ENCODE measurements around the gene MEGF10. TPM values are rescaled to one million over a fixed set of nuclear protein-coding genes. Genes with fewer than 3 reads are reported as not detected.

MEGF10 gene
- total and polyA plus RNA-seq, 10 donors: 0.02 to 2.2 (median 0.22) TPM

GRCh38 chr5:127440831-127441230 lies 150.2 kb downstream of the MEGF10 start:
- H3K9me3 ChIP-seq: no peaks in the 10 kb centered on the region
- TF ChIP-seq CTCF (IDR thresholded peaks at IDR 0.05 in 8 of 11, conservative IDR thresholded peaks at IDR 0.05 in 3 of 11) (no peak), POLR2AphosphoS5 (IDR thresholded peaks at IDR 0.05) (no peak), POLR2A (IDR thresholded peaks at IDR 0.05) (no peak)
- H3K36me3 ChIP-seq: no peaks in the 10 kb centered on the region
- no peak overlapping the region for H3K27ac ChIP-seq
- H3K27me3 ChIP-seq (replicated peaks in 1 of 7): no peaks in the 10 kb centered on the region
- DNase-seq: no peak
- no peak overlapping the region for H3K4me3 ChIP-seq
- intact Hi-C loops (cut with DNase I; ENCODE audit: low total_unique reads): no loop called here
- WGBS, 5 donors: 79 to 86% (median 82%) methylated on average over 7 of the region's 7 CpGs
- no peaks in the 10 kb centered on the region for H3K4me1 ChIP-seq

- no peak for TF ChIP-seq POLR2A (IDR thresholded peaks at IDR 0.05)
- peak in 1 of 11 experiments; percentile 14 for TF ChIP-seq CTCF (IDR thresholded peaks at IDR 0.05 in 8 of 11, conservative IDR thresholded peaks at IDR 0.05 in 3 of 11)
- WGBS, 5 donors: 55 to 67% (median 62%) methylated on average over 4 of the region's 4 CpGs
- H3K4me3 ChIP-seq: no peak overlapping the region
- no peaks in the 10 kb centered on the region for H3K36me3 ChIP-seq
- no peaks in the 10 kb centered on the region for H3K9me3 ChIP-seq
- no peak overlapping the region for H3K27ac ChIP-seq
- H3K4me1 ChIP-seq: no peaks in the 10 kb centered on the region
- intact Hi-C loops (cut with DNase I; ENCODE audit: low total_unique reads): no loop called here
- DNase-seq: no peak
- no peaks in the 10 kb centered on the region for H3K27me3 ChIP-seq (replicated peaks in 1 of 7)
Measured at GRCh38 chr5:127441799-127442484, 151.3 kb downstream of the MEGF10 start.

- Histone ChIP-seq H3K36me3 (no peaks in the 10 kb centered on the region), H3K9me3 (no peaks in the 10 kb centered on the region), H3K4me1 (no peaks in the 10 kb centered on the region), H3K4me3 (no peak overlapping the region), H3K27me3 (replicated peaks in 1 of 7) (no peaks in the 10 kb centered on the region), H3K27ac (no peak overlapping the region)
- intact Hi-C loops (cut with DNase I; ENCODE audit: low total_unique reads): no loop called here
- DNase-seq: no peak
- TF ChIP-seq POLR2A (IDR thresholded peaks at IDR 0.05): no peak
- no peak for TF ChIP-seq CTCF (IDR thresholded peaks at IDR 0.05 in 8 of 11, conservative IDR thresholded peaks at IDR 0.05 in 3 of 11)
- TF ChIP-seq POLR2AphosphoS5 (IDR thresholded peaks at IDR 0.05): no peak
- 85 to 100% (median 89%) methylated on average over 1 of the region's 1 CpG for WGBS, 5 donors
Measured at GRCh38 chr5:127444171-127444570, 153.6 kb downstream of the MEGF10 start.

- intact Hi-C loops (cut with DNase I; ENCODE audit: low total_unique reads): no loop called here
- TF ChIP-seq POLR2A (IDR thresholded peaks at IDR 0.05) (no peak), CTCF (IDR thresholded peaks at IDR 0.05 in 8 of 11, conservative IDR thresholded peaks at IDR 0.05 in 3 of 11) (no peak), POLR2AphosphoS5 (IDR thresholded peaks at IDR 0.05) (no peak)
- WGBS, 5 donors: 79 to 93% (median 80%) methylated on average over 4 of the region's 4 CpGs
Measured at GRCh38 chr5:127445328-127445727, 154.7 kb downstream of the MEGF10 start.

More at GRCh38 chr5:127445328-127445727, 154.7 kb downstream of the MEGF10 start:
- DNase-seq: no peak
- Histone ChIP-seq H3K27ac (no peak overlapping the region), H3K4me3 (no peak overlapping the region), H3K4me1 (no peaks in the 10 kb centered on the region), H3K9me3 (no peaks in the 10 kb centered on the region), H3K27me3 (replicated peaks in 1 of 7) (no peaks in the 10 kb centered on the region), H3K36me3 (no peaks in the 10 kb centered on the region)

Data from spleen (tissue), 11 donors.